GM21526 (cell line): ENCODE measurements around the gene DMBX1.

Experiments used
- ATAC-seq: cut with Tn5 transposase; IDR thresholded peaks from one replicate; pipeline ENCODE4 v1.9.1; 2021; ENCODE audit warnings: moderate library complexity; ENCODE audit not compliant: unreplicated experiment, low FRiP score

The DMBX1 gene

GRCh38 chr1:46522969-46523320, 33.3 kb downstream of the DMBX1 start:
- no peak for ATAC-seq

GRCh38 chr1:46523496-46524353, 34.1 kb downstream of the DMBX1 start:
- ATAC-seq, result no peak

DNA sequence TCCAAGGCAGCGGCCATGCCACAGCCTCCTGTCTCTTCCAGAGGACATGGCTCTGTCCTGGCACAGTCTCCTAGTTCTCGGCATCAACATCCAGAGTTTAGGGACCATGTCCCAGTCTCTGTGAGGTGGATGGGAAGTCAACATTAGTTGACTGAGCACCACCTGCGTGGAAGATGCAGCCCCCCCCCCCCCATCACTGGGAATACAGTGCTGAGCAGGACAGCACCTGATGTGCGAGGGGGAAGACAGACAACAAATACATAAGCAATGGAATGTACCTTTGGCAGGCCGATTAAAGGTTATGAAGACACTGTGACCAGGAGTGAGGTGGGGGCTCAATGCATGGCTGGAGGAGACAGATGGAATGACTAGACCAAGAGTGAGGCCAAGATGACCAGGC, 35.2 kb downstream of the DMBX1 start:
- no peak for ATAC-seq

GRCh38 chr1:46525253-46525983, 35.8 kb downstream of the DMBX1 start:
- ATAC-seq, result no peak

GRCh38 chr1:46526013-46526690, 36.5 kb downstream of the DMBX1 start:
- no peak for ATAC-seq

GRCh38 chr1:46526691-46527291, 37.2 kb downstream of the DMBX1 start:
- no peak for ATAC-seq

DNA sequence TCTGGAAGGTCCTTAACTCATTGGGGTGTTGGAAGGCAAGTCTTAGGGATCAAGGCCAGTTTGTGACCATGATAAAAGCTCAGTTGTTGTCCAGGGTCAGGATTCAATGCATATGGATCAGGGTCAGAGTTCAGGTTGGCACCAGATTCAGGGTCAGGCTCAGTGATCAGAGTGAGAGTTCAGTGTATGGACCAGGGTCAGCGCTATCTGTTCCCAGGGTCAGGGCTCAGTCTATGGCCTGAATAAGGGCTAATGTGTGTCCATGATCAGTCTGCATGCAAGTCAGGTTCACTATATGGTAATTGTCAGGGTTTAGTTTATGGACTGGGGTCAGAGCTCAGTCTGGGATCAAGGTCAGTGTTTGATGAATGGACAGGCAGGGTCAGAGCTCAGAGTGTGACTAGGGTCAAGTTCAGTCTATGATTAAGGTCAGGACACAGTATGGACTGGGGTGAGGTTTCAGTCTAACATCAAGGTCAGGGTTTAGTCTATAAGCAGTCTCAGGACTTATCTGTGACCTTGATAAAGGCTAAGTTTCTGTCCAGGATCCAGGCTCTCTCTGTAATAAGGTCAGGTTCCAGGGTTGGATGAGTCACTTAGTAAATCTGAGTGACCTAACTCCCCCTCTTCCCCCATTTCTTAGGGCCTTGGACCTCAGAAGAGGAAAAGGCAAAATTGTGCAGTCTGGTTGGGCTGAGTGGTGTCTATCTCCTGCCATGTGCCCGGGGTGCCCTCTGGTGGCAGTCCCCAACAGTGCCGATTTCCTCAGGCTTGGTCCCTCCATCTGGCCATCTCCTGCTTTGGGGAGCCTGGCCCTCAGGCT, 38.0 kb downstream of the DMBX1 start:
- no peak for ATAC-seq

GRCh38 chr1:46528297-46528955, 38.8 kb downstream of the DMBX1 start:
- no peak for ATAC-seq

DNA sequence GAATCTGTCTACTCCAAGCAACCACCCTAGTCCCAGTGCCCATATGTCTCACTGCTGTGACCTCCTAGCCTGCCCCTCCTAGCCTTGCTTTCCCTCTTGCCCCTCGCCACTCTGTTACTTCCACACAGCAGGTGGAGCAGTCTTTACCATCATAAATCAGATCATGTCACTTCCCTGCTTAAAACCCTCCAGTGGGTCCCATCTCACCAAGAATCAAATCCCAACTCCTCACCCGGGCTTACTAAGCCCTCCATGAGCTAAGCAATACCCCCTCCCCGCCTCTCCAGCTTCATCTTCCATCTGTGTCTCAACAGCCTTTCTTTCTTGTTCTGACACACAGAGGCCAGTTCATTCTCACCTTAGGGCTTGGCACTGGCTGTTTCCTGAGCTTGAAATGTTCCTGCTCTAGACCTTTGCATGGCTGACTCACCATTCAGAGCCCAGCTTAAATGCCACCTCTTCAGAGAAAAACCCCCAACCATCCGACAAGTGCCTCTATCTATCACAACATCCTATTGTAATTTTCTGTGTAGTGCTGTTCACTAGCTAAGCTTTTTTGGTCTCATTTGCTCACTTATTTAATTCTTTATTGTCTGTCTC, 39.5 kb downstream of the DMBX1 start:
- ATAC-seq, result no peak

GRCh38 chr1:46530311-46530710, 40.7 kb downstream of the DMBX1 start:
- ATAC-seq, result no peak

DNA sequence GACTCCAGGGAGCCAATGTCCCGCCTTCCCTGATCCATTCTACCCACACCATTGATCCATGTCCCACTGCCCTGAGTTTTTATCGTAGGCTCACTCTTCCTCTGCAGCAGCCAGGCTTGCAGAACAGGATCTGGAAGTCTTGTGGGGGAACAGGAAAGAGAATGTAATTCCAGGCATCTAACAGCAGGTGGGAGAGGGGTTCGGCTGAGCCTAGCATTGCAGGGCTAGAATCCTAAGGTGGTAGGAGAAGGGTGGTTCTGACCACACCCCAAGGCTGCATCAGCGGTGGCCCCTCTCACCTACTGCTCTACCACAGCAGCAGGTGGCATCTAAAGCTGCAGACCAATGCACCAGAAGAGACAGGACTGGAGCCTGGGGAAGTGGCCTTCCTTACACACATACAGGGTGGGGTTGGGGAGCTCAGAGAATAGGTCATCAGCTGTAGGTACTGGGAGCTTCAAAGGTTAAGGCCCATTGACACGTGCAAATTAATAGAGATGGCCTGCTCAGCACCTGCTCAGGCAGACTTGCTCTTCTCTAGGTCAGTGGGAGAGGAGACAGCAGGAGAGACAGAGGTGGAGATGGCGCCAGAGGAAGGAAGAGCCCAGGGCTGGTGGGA, 41.3 kb downstream of the DMBX1 start:
- no peak for ATAC-seq

DNA sequence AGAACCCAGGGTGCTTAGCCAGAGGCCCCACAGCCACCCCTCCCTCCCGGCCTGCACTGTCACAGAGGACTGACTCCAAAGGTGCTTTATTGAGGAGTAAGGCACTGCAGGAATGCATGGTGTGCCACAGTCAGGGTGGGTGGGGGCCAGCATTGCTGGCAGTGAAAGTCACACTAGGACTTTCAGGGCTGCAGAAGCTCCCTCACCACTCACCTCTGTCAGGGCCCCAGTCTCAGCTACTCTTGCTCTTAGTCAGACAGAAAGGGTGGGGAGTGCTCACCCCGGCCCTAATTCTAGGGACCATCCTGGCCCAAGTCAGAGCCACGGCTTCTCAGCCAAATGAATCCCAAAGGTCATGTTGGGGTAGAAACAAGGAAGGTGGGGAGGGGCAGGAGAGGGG, 42.5 kb downstream of the DMBX1 start:
- no peak for ATAC-seq

GRCh38 chr1:46532498-46533178, 43.0 kb downstream of the DMBX1 start:
- ATAC-seq, result no peak

DNA sequence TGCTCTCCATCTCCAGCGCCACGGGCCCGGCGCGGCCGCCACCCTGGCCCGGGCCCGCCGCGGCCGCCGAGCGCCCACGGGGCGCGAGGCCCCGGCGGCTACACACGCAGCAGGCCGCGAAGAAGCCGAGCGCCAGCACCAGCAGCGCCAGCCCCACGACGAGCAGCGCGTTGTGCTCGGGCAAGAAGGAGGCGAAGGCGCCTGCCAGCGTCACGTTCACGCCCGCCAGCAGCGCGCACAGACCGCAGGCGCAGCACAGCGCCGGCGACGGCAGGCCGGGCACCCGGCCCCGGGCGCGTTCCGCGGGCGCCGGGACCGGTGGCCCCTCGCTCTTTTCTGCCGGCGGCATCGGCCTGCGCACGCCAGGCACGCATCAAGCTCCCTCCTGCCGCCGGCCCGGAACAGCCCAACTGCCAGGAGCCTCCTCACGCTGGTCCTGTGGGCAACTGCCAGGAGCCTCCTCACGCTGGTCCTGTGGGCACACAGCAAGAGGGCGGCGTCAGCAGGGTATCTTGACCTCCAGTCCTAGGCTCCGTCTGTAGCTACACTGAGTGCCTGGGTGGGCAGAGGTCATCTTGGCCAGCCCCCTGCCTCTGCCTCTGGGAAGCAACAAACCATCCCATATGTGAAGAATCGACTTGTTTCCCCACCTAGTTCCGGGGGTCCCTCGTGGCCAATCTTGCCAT, 43.7 kb downstream of the DMBX1 start:
- no peak for ATAC-seq

DNA sequence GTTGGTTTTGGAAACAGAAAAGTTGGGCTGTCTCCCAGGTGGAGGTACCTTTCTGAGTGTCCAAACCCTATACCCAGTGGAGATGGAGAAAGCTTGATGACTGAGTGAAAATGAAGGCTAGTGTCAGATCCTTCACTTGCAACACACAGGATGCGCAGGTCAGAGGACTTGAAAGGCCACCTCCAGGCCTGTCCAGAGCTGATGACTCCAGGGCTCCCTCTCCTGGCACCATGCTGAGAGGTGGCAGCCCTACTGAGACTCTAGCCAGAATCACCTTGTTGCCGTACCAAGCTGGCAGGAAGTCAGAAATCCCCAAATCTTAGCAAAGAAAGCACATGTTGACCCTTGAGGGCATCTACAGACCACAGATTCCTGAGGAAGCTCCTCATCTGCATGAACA, 45.4 kb downstream of the DMBX1 start:
- ATAC-seq, result no peak

DNA sequence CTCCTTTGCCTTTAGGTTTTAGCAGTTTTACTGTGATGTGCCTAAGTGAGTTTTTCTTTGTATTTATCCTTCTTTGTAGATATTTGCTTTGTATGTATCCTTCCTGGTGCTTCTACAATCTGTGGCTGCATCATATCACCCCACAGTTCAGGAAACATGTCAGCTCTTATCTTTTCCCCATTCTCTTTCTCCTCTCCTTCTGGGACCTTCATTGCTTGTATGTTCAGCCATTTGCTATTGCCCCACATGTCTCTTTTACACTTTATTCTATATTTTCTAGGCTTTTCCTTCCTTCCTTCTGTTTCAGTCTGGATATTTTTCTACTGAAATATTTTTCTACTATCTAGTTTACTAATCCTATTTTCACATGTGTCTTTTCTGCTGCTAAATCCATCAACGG, 46.9 kb downstream of the DMBX1 start:
- no peak for ATAC-seq

- no peak for ATAC-seq
These were observed 48.0 kb downstream of the DMBX1 start for GRCh38 chr1:46537651-46538050.

GRCh38 chr1:46538147-46538546, 48.5 kb downstream of the DMBX1 start:
- ATAC-seq, result no peak
